ENCODE data around the gene FGGY.
A peak's percentile ranks its signal among the peaks of the same experiment; 100 is the strongest.

FGGY gene

GRCh38 chr1:59391212-59392179, 94.6 kb downstream of the FGGY start:
- DNase-seq, result no peak

- DNase-seq, result no peak
These were observed 96.6 kb downstream of the FGGY start for GRCh38 chr1:59393211-59394180.

- no peak for DNase-seq
These were observed 98.0 kb downstream of the FGGY start for GRCh38 chr1:59394706-59395425.

- DNase-seq, result no peak
These were observed 99.5 kb downstream of the FGGY start for GRCh38 chr1:59396387-59396786.

- no peak for DNase-seq
These were observed 100.4 kb downstream of the FGGY start for GRCh38 chr1:59397139-59397858.

GRCh38 chr1:59399642-59400041, 102.7 kb downstream of the FGGY start:
- no peak for DNase-seq

- no peak for DNase-seq
These were observed 104.7 kb downstream of the FGGY start for GRCh38 chr1:59401581-59401980.

GRCh38 chr1:59404796-59405195, 107.9 kb downstream of the FGGY start:
- no peak for DNase-seq

GRCh38 chr1:59406437-59407164, 109.7 kb downstream of the FGGY start:
- DNase-seq, result no peak

- peak; percentile 74 for DNase-seq
These were observed 111.8 kb downstream of the FGGY start for GRCh38 chr1:59408608-59409240.

GRCh38 chr1:59409549-59409948, 112.7 kb downstream of the FGGY start:
- no peak for DNase-seq

- DNase-seq, result no peak
These were observed 113.1 kb downstream of the FGGY start for GRCh38 chr1:59409986-59410385.

- DNase-seq, result no peak
These were observed 113.6 kb downstream of the FGGY start for GRCh38 chr1:59410457-59410856.

GRCh38 chr1:59411147-59411546, 114.3 kb downstream of the FGGY start:
- no peak for DNase-seq

GRCh38 chr1:59412718-59413326, 115.9 kb downstream of the FGGY start:
- no peak for DNase-seq

- no peak for DNase-seq
These were observed 116.4 kb downstream of the FGGY start for GRCh38 chr1:59413327-59413720.

- DNase-seq, result no peak
These were observed 117.7 kb downstream of the FGGY start for GRCh38 chr1:59414406-59415133.

GRCh38 chr1:59415286-59415850, 118.5 kb downstream of the FGGY start:
- no peak for DNase-seq

- DNase-seq, result no peak
These were observed 119.0 kb downstream of the FGGY start for GRCh38 chr1:59415881-59416280.
